ENCODE results near the gene ZNF574.

GRCh38 chr19:42067315-42067888, 8.6 kb upstream of the ZNF574 start:
- TF ChIP-seq CTCF (IDR thresholded peaks at IDR 0.05) = no peak
- TF ChIP-seq POLR2A (IDR thresholded peaks at IDR 0.05) = no peak
